IPS-18a (cell line): ENCODE measurements around the gene CD226.
"Not testable (repeated sequence)": the region's sequence is repeated elsewhere in the genome, so short reads cannot be mapped to it uniquely, and the experiment has no call there.

Source experiments
- H3K27ac ChIP-seq: one replicate; pipeline ENCODE4 v1.5.1; 2013; ENCODE audit warnings: low read length
- H3K27me3 ChIP-seq: one replicate; pipeline ENCODE4 v1.6.1; 2013; ENCODE audit warnings: mild to moderate bottlenecking, low read length; ENCODE audit not compliant: control insufficient read depth, insufficient read depth
- H3K36me3 ChIP-seq: one replicate; pipeline ENCODE4 v1.6.1; 2013; ENCODE audit warnings: low read depth, low read length; ENCODE audit not compliant: control insufficient read depth
- H3K4me1 ChIP-seq: one replicate; pipeline ENCODE4 v1.6.1; 2013; ENCODE audit warnings: low read depth, low read length; ENCODE audit not compliant: control insufficient read depth
- H3K4me3 ChIP-seq: one replicate; pipeline ENCODE4 v1.5.1; 2013; ENCODE audit warnings: low read length
- H3K9ac ChIP-seq: one replicate; pipeline ENCODE4 v1.6.1; 2013; ENCODE audit warnings: mild to moderate bottlenecking, low read length, moderate library complexity
- H3K9me3 ChIP-seq: one replicate; pipeline ENCODE4 v1.6.1; 2013; ENCODE audit warnings: low read depth, low read length; ENCODE audit not compliant: control insufficient read depth

The CD226 gene

GRCh38 chr18:69939812-69940211 is 7.9 kb downstream of the CD226 start:
- H3K36me3 ChIP-seq, H3K27me3 ChIP-seq, H3K4me3 ChIP-seq, H3K9me3 ChIP-seq, H3K9ac ChIP-seq, H3K27ac ChIP-seq, H3K4me1 ChIP-seq: not testable (repeated sequence)

- Histone ChIP-seq H3K27ac (no peak overlapping the region), H3K4me3 (no peak overlapping the region), H3K4me1 (no peaks in the 10 kb centered on the region)
These were observed 11.5 kb downstream of the CD226 start for GRCh38 chr18:69936191-69936558.

GRCh38 chr18:69935319-69936190 is 12.1 kb downstream of the CD226 start:
- no peaks in the 10 kb centered on the region for H3K27me3 ChIP-seq
- no peaks in the 10 kb centered on the region for H3K36me3 ChIP-seq
- H3K9me3 ChIP-seq = no peaks in the 10 kb centered on the region
- H3K27ac ChIP-seq = no peak overlapping the region
- H3K9ac ChIP-seq = no peak overlapping the region
- no peak overlapping the region for H3K4me3 ChIP-seq
- no peaks in the 10 kb centered on the region for H3K4me1 ChIP-seq

More at GRCh38 chr18:69936191-69936558, 11.5 kb downstream of the CD226 start:
- Histone ChIP-seq H3K9me3 (no peaks in the 10 kb centered on the region), H3K27me3 (no peaks in the 10 kb centered on the region), H3K36me3 (no peaks in the 10 kb centered on the region), H3K9ac (no peak overlapping the region)

GRCh38 chr18:69934601-69935265 is 12.9 kb downstream of the CD226 start:
- H3K27ac ChIP-seq = no peak overlapping the region
- H3K4me3 ChIP-seq = no peak overlapping the region
- H3K36me3 ChIP-seq = no peaks in the 10 kb centered on the region
- H3K27me3 ChIP-seq = no peaks in the 10 kb centered on the region
- H3K9me3 ChIP-seq = no peaks in the 10 kb centered on the region
- H3K4me1 ChIP-seq = no peaks in the 10 kb centered on the region
- no peak overlapping the region for H3K9ac ChIP-seq

GRCh38 chr18:69929041-69929774 is 18.5 kb downstream of the CD226 start:
- no peaks in the 10 kb centered on the region for H3K27me3 ChIP-seq
- H3K4me1 ChIP-seq = no peaks in the 10 kb centered on the region
- no peak overlapping the region for H3K9ac ChIP-seq
- no peak overlapping the region for H3K4me3 ChIP-seq
- no peaks in the 10 kb centered on the region for H3K9me3 ChIP-seq
- no peak overlapping the region for H3K27ac ChIP-seq
- H3K36me3 ChIP-seq = no peaks in the 10 kb centered on the region

- Histone ChIP-seq H3K9ac (no peak overlapping the region), H3K27me3 (no peaks in the 10 kb centered on the region), H3K4me1 (no peaks in the 10 kb centered on the region), H3K9me3 (no peaks in the 10 kb centered on the region), H3K4me3 (no peak overlapping the region), H3K36me3 (no peaks in the 10 kb centered on the region), H3K27ac (no peak overlapping the region)
These were observed 31.3 kb downstream of the CD226 start for GRCh38 chr18:69916412-69916811.

- H3K36me3 ChIP-seq = no peaks in the 10 kb centered on the region
These were observed 38.8 kb downstream of the CD226 start for GRCh38 chr18:69908838-69909237.

GRCh38 chr18:69906765-69907164 is 40.9 kb downstream of the CD226 start:
- H3K36me3 ChIP-seq = no peaks in the 10 kb centered on the region
- no peak overlapping the region for H3K27ac ChIP-seq
- H3K4me3 ChIP-seq = no peak overlapping the region
- no peak overlapping the region for H3K9ac ChIP-seq
- H3K9me3 ChIP-seq = no peaks in the 10 kb centered on the region
- H3K27me3 ChIP-seq = no peaks in the 10 kb centered on the region
- no peaks in the 10 kb centered on the region for H3K4me1 ChIP-seq

More at GRCh38 chr18:69908838-69909237, 38.8 kb downstream of the CD226 start:
- no peak overlapping the region for H3K9ac ChIP-seq
- no peaks in the 10 kb centered on the region for H3K4me1 ChIP-seq
- H3K4me3 ChIP-seq = no peak overlapping the region
- no peaks in the 10 kb centered on the region for H3K9me3 ChIP-seq
- H3K27me3 ChIP-seq = no peaks in the 10 kb centered on the region
- H3K27ac ChIP-seq = no peak overlapping the region

GRCh38 chr18:69900941-69901340 is 46.7 kb downstream of the CD226 start:
- Histone ChIP-seq H3K9me3 (no peaks in the 10 kb centered on the region), H3K4me1 (no peaks in the 10 kb centered on the region), H3K27ac (no peak overlapping the region), H3K36me3 (no peaks in the 10 kb centered on the region), H3K4me3 (no peak overlapping the region), H3K9ac (no peak overlapping the region), H3K27me3 (no peaks in the 10 kb centered on the region)

GRCh38 chr18:69899154-69899923 is 48.3 kb downstream of the CD226 start:
- H3K9me3 ChIP-seq, H3K9ac ChIP-seq, H3K27ac ChIP-seq, H3K4me1 ChIP-seq, H3K4me3 ChIP-seq, H3K27me3 ChIP-seq, H3K36me3 ChIP-seq: not testable (repeated sequence)

GRCh38 chr18:69898241-69898861 is 49.3 kb downstream of the CD226 start:
- Histone ChIP-seq H3K27me3 (no peaks in the 10 kb centered on the region), H3K9ac (no peak overlapping the region), H3K27ac (no peak overlapping the region), H3K9me3 (no peaks in the 10 kb centered on the region), H3K4me3 (no peak overlapping the region), H3K4me1 (no peaks in the 10 kb centered on the region), H3K36me3 (no peaks in the 10 kb centered on the region)
